Thoracic aorta (tissue), 2 donors: ENCODE measurements around the gene NBEAL2. TPM values are rescaled to one million over a fixed set of nuclear protein-coding genes. Genes with fewer than 3 reads are reported as not detected.
"Not testable (repeated sequence)": the region's sequence is repeated elsewhere in the genome, so short reads cannot be mapped to it uniquely, and the experiment has no call there.

Experiments
- ATAC-seq: fragments of 150-250 bp; one replicate; pipeline ENCODE4 v1.8.0; 2017; ENCODE audit warnings: low read depth; ENCODE audit not compliant: insufficient number of reproducible peaks, low FRiP score
- DNase-seq: peaks from one replicate; pipeline ENCODE4 v3.0.0-alpha.2; 2020; ENCODE audit warnings: low spot score
- H3K27ac ChIP-seq, 2 donors: fragments of 200-600 bp; sonication (generic); 1 replicate in 1 of 2; 2 replicates in 1 of 2; pipeline ENCODE4 v1.5.1; 2016; ENCODE audit warnings: mild to moderate bottlenecking in 2 of 2, moderate library complexity in 2 of 2
- H3K27me3 ChIP-seq: fragments of 200-600 bp; sonication (generic); replicated peaks from 2 replicates; pipeline ENCODE4 v1.6.0; 2016; ENCODE audit warnings: mild to moderate bottlenecking; ENCODE audit not compliant: insufficient read depth
- H3K36me3 ChIP-seq: fragments of 200-600 bp; sonication (generic); one replicate; pipeline ENCODE4 v1.5.1; 2016
- H3K4me1 ChIP-seq, 2 donors: fragments of 200-600 bp; sonication (generic); 1 replicate in 1 of 2; 2 replicates in 1 of 2; pipeline versions ENCODE4 v1.5.1 to v1.6.0; 2016; ENCODE audit warnings: low read depth in 2 of 2, mild to moderate bottlenecking in 1 of 2; ENCODE audit not compliant: control insufficient read depth in 1 of 2
- H3K4me3 ChIP-seq: fragments of 200-600 bp; sonication (generic); 2 replicates; pipeline ENCODE4 v1.5.1; 2016; ENCODE audit warnings: mild to moderate bottlenecking
- H3K9me3 ChIP-seq: fragments of 200-600 bp; sonication (generic); 2 replicates; pipeline ENCODE4 v1.5.1; 2016
- total RNA-seq, 2 donors: library from RNA; depleted of rRNA; stranded (reverse); fragments of >200 nt; gene quantifications; one replicate each; pipeline versions ENCODE4 v1.1.0 to v1.2.3, GENCODE V29; 2016
- TF ChIP-seq, protein P1 (sequence below): fragments of 200-600 bp; sonication (generic); IDR thresholded peaks from one replicate; pipeline ENCODE4 v1.5.1; 2019; ENCODE audit warnings: antibody characterized with exemption

NBEAL2 gene
- total RNA-seq, 2 donors from 2014 or later, result 39.7 to 48.7 TPM

DNA sequence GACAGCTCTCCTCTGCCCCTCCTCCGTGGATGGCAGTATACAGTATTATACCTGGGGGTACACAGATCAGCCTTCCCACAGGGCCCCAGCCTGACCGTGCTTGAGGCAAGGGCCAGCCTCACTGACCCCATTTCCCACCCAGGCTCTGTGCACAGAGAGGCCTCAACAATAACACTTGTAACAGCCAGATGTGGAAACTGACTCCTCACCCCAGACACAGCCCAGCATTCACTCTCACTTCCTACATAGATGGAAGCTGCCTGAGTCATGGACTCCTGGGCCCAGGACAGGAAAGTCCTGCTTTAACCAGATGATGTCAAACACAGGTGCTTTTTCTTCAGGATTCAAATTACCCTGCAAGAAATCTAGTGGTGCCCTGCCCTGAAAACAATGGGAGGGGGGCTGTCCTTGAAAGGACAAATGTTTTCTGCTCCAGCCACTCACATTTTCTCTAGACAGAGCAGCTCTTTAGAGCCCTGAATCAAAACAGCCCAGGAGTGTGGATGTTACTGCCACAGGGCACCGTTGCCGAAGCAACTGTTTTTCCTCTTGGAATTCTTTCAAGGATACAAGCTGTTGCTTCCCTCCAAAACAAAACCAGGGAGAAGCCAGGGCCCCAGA is 19.3 kb upstream of the NBEAL2 start:
- DNase-seq (no peak), ATAC-seq (no peak)
- Histone ChIP-seq H3K4me3 (peak overlapping the region; percentile 33), H3K36me3 (no peaks in the 10 kb centered on the region), H3K9me3 (no peaks in the 10 kb centered on the region), H3K27me3 (no peaks in the 10 kb centered on the region), H3K4me1 (peaks cover 37 to 50% of the 10 kb centered on the region in 2 donors), H3K27ac (peak overlapping the region; percentile 26 to 61)
- TF ChIP-seq, protein P1, sequence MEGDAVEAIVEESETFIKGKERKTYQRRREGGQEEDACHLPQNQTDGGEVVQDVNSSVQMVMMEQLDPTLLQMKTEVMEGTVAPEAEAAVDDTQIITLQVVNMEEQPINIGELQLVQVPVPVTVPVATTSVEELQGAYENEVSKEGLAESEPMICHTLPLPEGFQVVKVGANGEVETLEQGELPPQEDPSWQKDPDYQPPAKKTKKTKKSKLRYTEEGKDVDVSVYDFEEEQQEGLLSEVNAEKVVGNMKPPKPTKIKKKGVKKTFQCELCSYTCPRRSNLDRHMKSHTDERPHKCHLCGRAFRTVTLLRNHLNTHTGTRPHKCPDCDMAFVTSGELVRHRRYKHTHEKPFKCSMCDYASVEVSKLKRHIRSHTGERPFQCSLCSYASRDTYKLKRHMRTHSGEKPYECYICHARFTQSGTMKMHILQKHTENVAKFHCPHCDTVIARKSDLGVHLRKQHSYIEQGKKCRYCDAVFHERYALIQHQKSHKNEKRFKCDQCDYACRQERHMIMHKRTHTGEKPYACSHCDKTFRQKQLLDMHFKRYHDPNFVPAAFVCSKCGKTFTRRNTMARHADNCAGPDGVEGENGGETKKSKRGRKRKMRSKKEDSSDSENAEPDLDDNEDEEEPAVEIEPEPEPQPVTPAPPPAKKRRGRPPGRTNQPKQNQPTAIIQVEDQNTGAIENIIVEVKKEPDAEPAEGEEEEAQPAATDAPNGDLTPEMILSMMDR, result no peak

DNA sequence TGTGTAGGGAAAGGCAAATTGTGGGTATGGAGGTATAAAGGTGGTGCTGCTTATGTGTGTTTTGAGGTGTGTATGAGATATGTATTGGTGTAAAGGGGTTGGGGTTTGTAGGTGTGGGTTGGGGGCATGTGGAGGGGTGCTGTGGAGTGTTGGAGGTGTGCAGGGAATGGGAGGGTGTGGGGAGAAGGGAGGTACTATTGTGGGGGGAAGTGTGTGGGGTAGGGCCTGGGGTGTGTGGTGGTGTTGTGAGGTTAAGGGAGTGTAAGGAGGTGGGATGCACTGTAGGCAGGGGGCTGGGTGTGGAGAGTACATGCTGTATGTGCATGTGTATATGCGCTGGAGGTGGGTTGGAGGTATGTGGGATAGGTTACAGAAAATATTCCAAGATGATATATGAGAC is 18.6 kb upstream of the NBEAL2 start:
- H3K9me3 ChIP-seq, result no peaks in the 10 kb centered on the region
- ATAC-seq, result no peak
- peaks cover 5% of the 10 kb centered on the region for H3K36me3 ChIP-seq
- TF ChIP-seq, protein P1, result no peak
- H3K27me3 ChIP-seq, result no peaks in the 10 kb centered on the region
- H3K4me1 ChIP-seq, result peaks cover 37 to 44% of the 10 kb centered on the region in 2 donors
- peak overlapping the region; percentile 26 to 61 for H3K27ac ChIP-seq
- H3K4me3 ChIP-seq, result peak overlapping the region; percentile 33
- DNase-seq, result no peak

DNA sequence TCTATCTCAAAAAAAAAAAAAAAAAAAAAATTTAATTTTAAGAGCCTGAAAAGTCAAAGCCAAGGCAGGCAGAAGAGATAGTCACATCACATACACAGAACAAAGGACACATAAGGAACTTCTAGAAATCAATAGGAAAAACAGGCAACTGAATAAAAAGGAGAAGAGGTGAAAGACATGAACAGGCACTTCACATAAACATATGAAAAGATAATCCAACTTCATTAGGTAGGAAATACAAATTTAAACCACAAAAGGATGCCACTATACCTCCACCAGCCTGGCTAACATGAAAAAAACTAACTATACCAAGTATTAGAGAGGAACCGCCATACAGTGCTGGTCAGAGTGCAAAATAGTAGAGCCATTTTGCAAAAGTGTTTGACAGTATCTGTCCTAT is 17.0 kb upstream of the NBEAL2 start:
- ATAC-seq (no peak), DNase-seq (no peak)
- Histone ChIP-seq H3K36me3 (peaks cover 6% of the 10 kb centered on the region), H3K4me1 (peaks cover 37 to 46% of the 10 kb centered on the region in 2 donors), H3K27me3 (no peaks in the 10 kb centered on the region), H3K9me3 (no peaks in the 10 kb centered on the region), H3K27ac (no peak overlapping the region), H3K4me3 (no peak overlapping the region)
- TF ChIP-seq, protein P1, result no peak

DNA sequence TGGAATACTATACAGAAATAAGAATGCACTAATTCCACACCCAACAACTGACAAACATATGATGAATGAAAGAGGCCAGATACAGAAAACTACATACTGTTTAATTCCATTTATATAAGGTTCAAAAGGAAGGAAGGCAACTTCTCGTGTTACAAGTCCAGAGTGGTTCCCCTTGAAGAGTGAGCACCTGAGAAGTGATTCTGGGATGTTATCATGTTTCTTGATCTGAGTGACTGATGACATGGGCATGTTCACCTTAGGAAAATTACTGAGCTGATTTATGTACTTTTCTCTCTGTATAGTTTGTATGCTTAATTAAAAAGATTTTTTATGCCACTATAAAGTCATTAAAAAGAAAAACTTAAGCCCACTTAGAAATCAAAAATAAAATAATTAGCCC is 16.5 kb upstream of the NBEAL2 start:
- no peak overlapping the region for H3K27ac ChIP-seq
- no peaks in the 10 kb centered on the region for H3K27me3 ChIP-seq
- no peak for ATAC-seq
- H3K4me1 ChIP-seq, result peaks cover 37 to 47% of the 10 kb centered on the region in 2 donors
- TF ChIP-seq, protein P1, result no peak
- no peak overlapping the region for H3K4me3 ChIP-seq
- H3K9me3 ChIP-seq, result no peaks in the 10 kb centered on the region
- DNase-seq, result no peak
- peaks cover 6% of the 10 kb centered on the region for H3K36me3 ChIP-seq

DNA sequence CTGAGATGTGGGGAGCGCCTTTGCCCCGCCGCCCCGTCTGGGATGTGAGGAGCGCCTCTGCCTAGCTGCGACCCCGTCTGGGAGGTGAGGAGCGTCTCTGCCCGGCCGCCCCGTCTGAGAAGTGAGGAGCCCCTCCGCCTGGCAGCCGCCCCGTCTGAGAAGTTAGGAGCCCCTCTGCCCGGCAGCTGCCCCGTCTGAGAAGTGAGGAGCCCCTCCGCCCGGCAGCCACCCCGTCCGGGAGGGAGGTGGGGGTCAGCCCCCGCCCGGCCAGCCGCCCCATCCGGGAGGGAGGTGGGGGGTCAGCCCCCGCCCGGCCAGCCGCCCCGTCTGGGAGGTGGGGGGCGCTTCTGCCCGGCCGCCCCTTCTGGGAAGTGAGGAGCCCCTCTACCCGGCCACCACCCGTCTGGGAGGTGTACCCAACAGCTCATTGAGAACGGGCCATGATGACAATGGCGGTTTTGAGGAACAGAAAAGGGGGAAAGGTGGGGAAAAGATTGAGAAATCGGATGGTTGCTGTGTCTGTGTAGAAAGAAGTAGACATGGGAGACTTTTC is 15.4 kb upstream of the NBEAL2 start:
- peaks cover 37 to 51% of the 10 kb centered on the region in 2 donors for H3K4me1 ChIP-seq
- ATAC-seq, H3K4me3 ChIP-seq, H3K9me3 ChIP-seq, H3K27ac ChIP-seq, DNase-seq, H3K27me3 ChIP-seq, H3K36me3 ChIP-seq: not testable (repeated sequence)
